GM23248 (cell line): ENCODE data around the gene NARF.

ENCODE experiments used
- EZH2 ChIP-seq: fragments of 200-600 bp; sonication (generic); IDR thresholded peaks from 2 replicates; pipeline ENCODE4 v1.6.1; 2018; ENCODE audit warnings: antibody characterized with exemption, mild to moderate bottlenecking; ENCODE audit not compliant: insufficient read depth, poor library complexity, severe bottlenecking
- EZH2phosphoT487 ChIP-seq: fragments of 200-600 bp; sonication (generic); IDR thresholded peaks from 2 replicates; pipeline ENCODE4 v1.6.1; 2018; ENCODE audit warnings: antibody characterized with exemption, moderate library complexity, mild to moderate bottlenecking, low read depth; ENCODE audit not compliant: insufficient read depth

DNA sequence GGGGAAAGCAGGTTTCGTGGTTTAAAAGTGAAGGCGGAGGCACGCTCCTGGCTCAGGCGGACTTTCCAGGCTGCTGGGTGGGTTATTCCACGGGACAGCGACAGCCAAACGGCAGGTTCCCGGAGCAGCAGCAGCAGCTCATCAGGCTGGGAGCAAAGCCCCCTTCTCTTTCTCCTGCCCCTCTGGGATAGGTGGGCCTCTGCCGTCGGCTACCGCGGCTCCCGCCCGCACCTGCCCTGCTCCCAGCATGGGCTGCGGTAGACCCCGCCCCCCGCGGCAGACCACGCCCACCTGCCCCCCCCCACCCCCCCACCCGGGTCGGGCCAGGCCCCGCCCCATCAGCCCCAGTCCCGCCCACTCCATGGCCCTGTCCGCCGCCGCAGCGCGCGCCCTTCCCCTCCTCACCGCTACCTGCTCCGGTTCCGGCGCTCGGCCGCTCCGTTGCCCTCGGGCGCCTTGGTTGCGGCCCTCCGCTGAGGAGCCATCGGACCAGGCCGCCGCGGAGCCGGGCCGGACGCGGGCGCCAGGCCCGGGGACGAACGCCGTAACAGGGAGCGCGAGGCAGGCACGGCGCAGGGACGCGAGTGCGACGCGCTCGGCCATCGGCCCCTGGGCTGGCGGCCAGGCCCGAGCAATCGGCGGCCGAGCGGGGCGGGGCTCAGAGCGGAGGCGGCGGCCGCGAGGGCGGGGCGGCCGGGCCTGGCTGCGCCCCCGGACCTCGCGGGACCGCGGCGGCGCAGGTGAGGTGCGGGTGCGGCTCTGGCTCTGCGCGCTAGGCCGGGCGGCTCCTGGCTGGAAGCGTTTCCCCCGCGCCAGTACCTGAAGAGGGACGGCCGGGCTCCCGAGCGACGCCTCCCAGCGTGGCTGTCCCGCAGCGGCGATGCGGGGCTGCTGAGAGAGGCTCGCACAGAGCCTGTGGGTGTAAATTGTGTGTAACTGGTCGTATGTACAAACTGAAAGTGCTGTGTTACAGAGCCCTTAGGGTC, 40.2 kb upstream of the NARF start, which contains the start of the genes HEXD and OGFOD3:
- no peak for TF ChIP-seq EZH2phosphoT487
- TF ChIP-seq EZH2, result no peak
